ENCODE results near the gene PPP1R16B. TPM values are rescaled to one million over a fixed set of nuclear protein-coding genes. Genes with fewer than 3 reads are reported as not detected.

The PPP1R16B gene
- total RNA-seq, 2 donors from 2014 or later: 7.3 to 8.9 TPM

GRCh38 chr20:38770970-38771369 is 34.5 kb upstream of the PPP1R16B start:
- peaks cover 7 to 26% of the 10 kb centered on the region in 2 donors for H3K4me1 ChIP-seq (ENCODE audit: control insufficient read depth in 1 of 2, low read depth in 2 of 2)
- no peak for TF ChIP-seq CTCF (IDR thresholded peaks at IDR 0.05)
- no peak overlapping the region for H3K4me3 ChIP-seq
- H3K27ac ChIP-seq: no peak overlapping the region
- no peaks in the 10 kb centered on the region for H3K9me3 ChIP-seq
- ATAC-seq (ENCODE audit: insufficient number of reproducible peaks, low FRiP score, low read depth): no peak
- H3K36me3 ChIP-seq: peaks cover 32% of the 10 kb centered on the region
- H3K27me3 ChIP-seq (replicated peaks; ENCODE audit: insufficient read depth): no peaks in the 10 kb centered on the region
- DNase-seq (ENCODE audit: low spot score): no peak

GRCh38 chr20:38771621-38772020 is 33.9 kb upstream of the PPP1R16B start:
- DNase-seq (ENCODE audit: low spot score): no peak
- no peak for TF ChIP-seq CTCF (IDR thresholded peaks at IDR 0.05)
- Histone ChIP-seq H3K4me1 (ENCODE audit: control insufficient read depth in 1 of 2, low read depth in 2 of 2) (peaks cover 2 to 19% of the 10 kb centered on the region in 2 donors), H3K27me3 (replicated peaks; ENCODE audit: insufficient read depth) (no peaks in the 10 kb centered on the region), H3K36me3 (peaks cover 32% of the 10 kb centered on the region), H3K9me3 (no peaks in the 10 kb centered on the region), H3K27ac (no peak overlapping the region), H3K4me3 (no peak overlapping the region)
- ATAC-seq (ENCODE audit: insufficient number of reproducible peaks, low FRiP score, low read depth): no peak

DNA sequence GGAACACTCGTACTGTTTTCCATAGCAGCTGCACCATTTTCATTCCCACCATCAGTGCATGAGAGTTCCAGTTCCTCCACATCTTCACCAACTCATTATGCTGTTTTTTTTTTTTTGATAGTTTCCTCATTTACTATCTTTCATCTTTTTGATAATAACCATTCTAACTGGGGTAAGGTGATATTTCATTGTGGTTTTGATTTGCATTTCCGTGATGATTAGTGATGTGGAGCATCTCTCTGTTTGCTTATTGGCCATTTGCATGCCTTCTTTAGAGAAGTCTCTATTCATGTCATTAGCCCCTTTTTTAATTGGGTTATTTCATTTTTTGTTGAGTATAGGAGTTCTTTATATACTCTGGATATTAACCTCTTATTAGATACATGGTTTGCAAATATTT is 31.3 kb upstream of the PPP1R16B start:
- Histone ChIP-seq H3K27me3 (replicated peaks; ENCODE audit: insufficient read depth) (no peaks in the 10 kb centered on the region), H3K4me3 (no peak overlapping the region), H3K4me1 (ENCODE audit: control insufficient read depth in 1 of 2, low read depth in 2 of 2) (peaks cover 0 to 8% of the 10 kb centered on the region in 2 donors), H3K36me3 (peaks cover 14% of the 10 kb centered on the region), H3K27ac (no peak overlapping the region), H3K9me3 (no peaks in the 10 kb centered on the region)
- no peak for DNase-seq (ENCODE audit: low spot score)
- no peak for ATAC-seq (ENCODE audit: insufficient number of reproducible peaks, low FRiP score, low read depth)
- TF ChIP-seq CTCF (IDR thresholded peaks at IDR 0.05): no peak

- no peak for ATAC-seq (ENCODE audit: insufficient number of reproducible peaks, low FRiP score, low read depth)
- TF ChIP-seq CTCF (IDR thresholded peaks at IDR 0.05): no peak
- Histone ChIP-seq H3K27ac (no peak overlapping the region), H3K27me3 (replicated peaks; ENCODE audit: insufficient read depth) (no peaks in the 10 kb centered on the region), H3K9me3 (no peaks in the 10 kb centered on the region), H3K4me3 (no peak overlapping the region), H3K4me1 (ENCODE audit: control insufficient read depth in 1 of 2, low read depth in 2 of 2) (peaks cover 0 to 8% of the 10 kb centered on the region in 2 donors), H3K36me3 (peaks cover 13% of the 10 kb centered on the region)
- DNase-seq (ENCODE audit: low spot score): no peak
Observed at GRCh38 chr20:38776363-38776762, 29.1 kb upstream of the PPP1R16B start.

DNA sequence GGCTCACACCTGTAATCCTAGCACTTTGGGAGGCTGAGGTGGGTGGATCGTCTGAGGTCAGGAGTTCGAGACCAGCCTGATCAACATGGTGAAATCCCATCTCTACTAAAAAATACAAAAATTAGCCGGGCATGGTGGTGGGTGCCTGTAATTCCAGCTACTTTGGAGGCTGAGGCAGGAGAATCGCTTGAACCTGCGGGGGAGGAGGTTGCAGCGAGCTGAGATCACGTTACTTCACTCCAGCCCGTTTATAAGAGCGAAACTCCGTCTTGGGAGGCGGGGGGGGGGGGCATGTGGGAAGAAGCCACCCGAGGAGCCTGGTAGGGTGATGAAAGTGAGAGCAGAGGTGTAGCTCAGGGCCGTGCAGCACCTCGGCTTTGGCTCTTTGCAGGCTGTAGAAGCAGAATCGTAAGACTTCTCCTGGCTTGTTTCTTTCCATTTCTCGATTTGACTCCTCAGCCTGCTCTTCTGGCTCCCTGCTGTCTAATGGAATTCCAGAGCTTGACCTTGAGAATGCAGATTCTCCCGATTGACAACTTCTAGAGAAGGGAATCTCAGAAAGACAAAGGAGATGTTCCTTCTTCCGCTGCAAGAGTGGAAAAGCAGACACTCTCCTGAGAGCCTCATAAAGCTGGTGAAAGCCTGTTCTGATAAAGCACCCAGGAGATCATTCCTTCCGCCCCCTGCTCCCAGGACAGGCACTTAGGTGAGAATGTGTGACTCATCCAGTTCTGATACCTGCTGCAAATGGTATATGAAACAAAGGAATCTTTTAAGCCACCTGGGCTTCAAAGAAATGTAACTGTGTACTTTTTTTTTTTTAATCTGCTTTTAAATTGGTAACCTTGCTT is 26.0 kb upstream of the PPP1R16B start:
- peaks cover 2% of the 10 kb centered on the region for H3K36me3 ChIP-seq
- no peak overlapping the region for H3K4me3 ChIP-seq
- no peak for TF ChIP-seq CTCF (IDR thresholded peaks at IDR 0.05)
- no peak for ATAC-seq (ENCODE audit: insufficient number of reproducible peaks, low FRiP score, low read depth)
- H3K4me1 ChIP-seq (ENCODE audit: control insufficient read depth in 1 of 2, low read depth in 2 of 2): no peaks in the 10 kb centered on the region
- no peaks in the 10 kb centered on the region for H3K9me3 ChIP-seq
- DNase-seq (ENCODE audit: low spot score): no peak
- no peak overlapping the region for H3K27ac ChIP-seq
- no peaks in the 10 kb centered on the region for H3K27me3 ChIP-seq (replicated peaks; ENCODE audit: insufficient read depth)

Data from thoracic aorta (tissue), 2 donors.